Erythroblast (primary cell): Measurements from ENCODE around the gene CDK14.
"Not testable (repeated sequence)": the region's sequence is repeated elsewhere in the genome, so short reads cannot be mapped to it uniquely, and the experiment has no call there.

ENCODE experiments used
- DNase-seq, 2 experiments: peaks; one replicate each; lab custom pipeline; 2025; lab: John Stamatoyannopoulos, UW
- GATA1 ChIP-seq: IDR thresholded peaks from 2 replicates; pipeline ENCODE4 v1.6.1; 2011; ENCODE audit warnings: low read depth, mild to moderate bottlenecking, control low read depth, low read length, moderate library complexity
- POLR2A ChIP-seq: IDR thresholded peaks from 2 replicates; pipeline ENCODE4 v1.6.1; 2011; ENCODE audit warnings: mild to moderate bottlenecking, low read length

CDK14 gene

GRCh38 chr7:90766814-90767564 lies 170.9 kb downstream of the CDK14 start:
- no peak for DNase-seq
- no peak for TF ChIP-seq GATA1
- no peak for TF ChIP-seq POLR2A

GRCh38 chr7:90768301-90768700 lies 172.2 kb downstream of the CDK14 start:
- TF ChIP-seq GATA1 (no peak), POLR2A (no peak)
- no peak for DNase-seq

GRCh38 chr7:90769036-90769435 lies 172.9 kb downstream of the CDK14 start:
- TF ChIP-seq POLR2A (no peak), GATA1 (no peak)
- no peak for DNase-seq

GRCh38 chr7:90769566-90769965 lies 173.4 kb downstream of the CDK14 start:
- not testable (repeated sequence) for DNase-seq

- DNase-seq: no peak
These were observed 175.2 kb downstream of the CDK14 start for GRCh38 chr7:90771281-90771680.

GRCh38 chr7:90772410-90772809 lies 176.3 kb downstream of the CDK14 start:
- no peak for DNase-seq
- no peak for TF ChIP-seq POLR2A
- no peak for TF ChIP-seq GATA1

More at GRCh38 chr7:90771281-90771680, 175.2 kb downstream of the CDK14 start:
- no peak for TF ChIP-seq GATA1
- TF ChIP-seq POLR2A: no peak

- TF ChIP-seq GATA1 (no peak), POLR2A (no peak)
- DNase-seq: no peak
These were observed 177.1 kb downstream of the CDK14 start for GRCh38 chr7:90773269-90773668.

GRCh38 chr7:90774706-90775105 lies 178.6 kb downstream of the CDK14 start:
- TF ChIP-seq POLR2A: no peak
- TF ChIP-seq GATA1: no peak

GRCh38 chr7:90775383-90775965 lies 179.4 kb downstream of the CDK14 start:
- DNase-seq: no peak
- TF ChIP-seq POLR2A (no peak), GATA1 (no peak)

More at GRCh38 chr7:90774706-90775105, 178.6 kb downstream of the CDK14 start:
- no peak for DNase-seq

GRCh38 chr7:90777041-90777440 lies 180.9 kb downstream of the CDK14 start:
- no peak for DNase-seq
- TF ChIP-seq POLR2A (no peak), GATA1 (no peak)

GRCh38 chr7:90777465-90777864 lies 181.3 kb downstream of the CDK14 start:
- TF ChIP-seq GATA1 (no peak), POLR2A (no peak)

GRCh38 chr7:90777886-90778285 lies 181.8 kb downstream of the CDK14 start:
- DNase-seq: no peak
- no peak for TF ChIP-seq GATA1
- TF ChIP-seq POLR2A: no peak

More at GRCh38 chr7:90777465-90777864, 181.3 kb downstream of the CDK14 start:
- no peak for DNase-seq

GRCh38 chr7:90788052-90788451 lies 191.9 kb downstream of the CDK14 start:
- DNase-seq: no peak

GRCh38 chr7:90789736-90790306 lies 193.7 kb downstream of the CDK14 start:
- no peak for TF ChIP-seq POLR2A
- TF ChIP-seq GATA1: no peak
- DNase-seq: no peak

More at GRCh38 chr7:90788052-90788451, 191.9 kb downstream of the CDK14 start:
- TF ChIP-seq POLR2A: no peak
- TF ChIP-seq GATA1: no peak

- TF ChIP-seq POLR2A (no peak), GATA1 (no peak)
- DNase-seq: no peak
These were observed 195.5 kb downstream of the CDK14 start for GRCh38 chr7:90791596-90791995.
